PC-3 (cell line): ENCODE measurements around the gene KLHL12.

Experiments used
- CTCF ChIP-seq: fragments of 300-600 bp; sonication (generic); conservative IDR thresholded peaks from 2 replicates; pipeline ENCODE4 v1.5.1; 2017; ENCODE audit warnings: antibody characterized with exemption, low read depth, mild to moderate bottlenecking, low read length
- EZH2 ChIP-seq: fragments of 300-600 bp; sonication (generic); IDR thresholded peaks from one replicate; pipeline ENCODE4 v1.6.1; 2017; ENCODE audit warnings: antibody characterized with exemption, mild to moderate bottlenecking, low read length; ENCODE audit not compliant: unreplicated experiment

GRCh38 chr1:202871367-202871766 is 55.7 kb downstream of the KLHL12 start:
- TF ChIP-seq EZH2 (no peak), CTCF (no peak)
